ENCODE measurements around the gene CELSR1.
"Not testable (repeated sequence)": the region's sequence is repeated elsewhere in the genome, so short reads cannot be mapped to it uniquely, and the experiment has no call there.

CELSR1 gene

DNA sequence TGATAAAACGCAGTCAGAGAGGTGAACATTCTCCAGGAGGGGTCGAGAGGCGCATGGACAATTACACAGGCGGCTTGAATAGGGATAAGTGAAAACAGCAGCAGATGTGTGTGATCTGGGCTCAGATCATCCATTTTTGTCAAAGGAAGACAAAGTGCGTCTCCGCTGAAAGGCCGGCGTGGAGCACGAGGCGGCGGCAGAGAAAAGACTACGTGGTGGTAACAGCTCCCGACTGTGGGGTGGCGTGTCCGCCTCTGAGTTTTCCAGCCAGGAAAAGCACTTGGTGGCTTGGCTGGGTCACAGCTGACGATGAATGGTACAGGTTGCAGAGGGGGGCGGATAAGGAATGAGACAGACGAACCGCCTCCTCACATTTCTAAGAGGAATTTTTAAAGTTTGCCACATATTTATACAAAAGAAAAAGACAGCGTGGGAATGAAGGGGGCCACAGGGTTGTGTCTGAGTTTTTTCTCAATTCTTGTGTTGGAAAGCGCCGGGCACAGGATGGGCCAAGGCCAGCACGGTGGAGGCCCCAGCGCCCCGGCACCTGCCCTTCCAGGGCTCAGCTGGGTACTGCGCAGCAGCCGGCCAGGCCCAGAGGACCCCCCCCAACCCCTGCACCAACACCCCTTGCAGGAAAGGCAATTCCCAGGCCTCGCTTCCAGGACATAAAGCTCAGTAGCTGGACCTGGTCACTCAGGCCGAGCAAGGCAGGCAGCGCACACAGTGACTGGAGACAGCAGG is 121.5 kb downstream of the CELSR1 start:
- no peak for DNase-seq

- DNase-seq: no peak
These were observed 122.7 kb downstream of the CELSR1 start for GRCh38 chr22:46414704-46415103.

- no peak for DNase-seq
These were observed 123.6 kb downstream of the CELSR1 start for GRCh38 chr22:46413725-46414379.

- DNase-seq: no peak
These were observed 126.1 kb downstream of the CELSR1 start for GRCh38 chr22:46411347-46411746.

DNA sequence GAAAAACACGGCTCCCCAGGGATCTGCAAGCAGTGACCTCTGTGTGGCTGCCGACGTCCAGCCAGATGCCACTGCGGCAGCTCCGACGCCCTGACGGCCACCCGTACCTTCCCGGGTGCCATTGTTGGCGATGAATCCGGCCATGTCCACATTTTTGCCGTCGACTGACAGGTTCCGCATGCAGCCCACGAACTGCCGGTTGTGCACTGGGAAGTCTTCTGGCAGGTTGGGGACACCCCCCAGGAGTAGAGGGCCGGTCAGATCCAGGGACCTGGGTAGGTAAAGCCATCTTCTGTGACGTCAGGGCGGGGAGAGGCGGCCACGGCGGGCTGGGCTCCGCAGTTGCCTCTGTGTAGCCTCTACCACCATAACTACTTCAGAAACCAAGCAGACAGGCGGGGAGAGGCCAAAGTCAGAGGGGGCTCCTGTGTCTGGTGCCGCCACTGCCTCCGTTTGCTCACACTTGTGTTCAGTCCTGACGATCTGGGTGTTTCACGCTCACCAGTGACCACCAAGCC is 127.1 kb downstream of the CELSR1 start:
- DNase-seq: no peak

DNA sequence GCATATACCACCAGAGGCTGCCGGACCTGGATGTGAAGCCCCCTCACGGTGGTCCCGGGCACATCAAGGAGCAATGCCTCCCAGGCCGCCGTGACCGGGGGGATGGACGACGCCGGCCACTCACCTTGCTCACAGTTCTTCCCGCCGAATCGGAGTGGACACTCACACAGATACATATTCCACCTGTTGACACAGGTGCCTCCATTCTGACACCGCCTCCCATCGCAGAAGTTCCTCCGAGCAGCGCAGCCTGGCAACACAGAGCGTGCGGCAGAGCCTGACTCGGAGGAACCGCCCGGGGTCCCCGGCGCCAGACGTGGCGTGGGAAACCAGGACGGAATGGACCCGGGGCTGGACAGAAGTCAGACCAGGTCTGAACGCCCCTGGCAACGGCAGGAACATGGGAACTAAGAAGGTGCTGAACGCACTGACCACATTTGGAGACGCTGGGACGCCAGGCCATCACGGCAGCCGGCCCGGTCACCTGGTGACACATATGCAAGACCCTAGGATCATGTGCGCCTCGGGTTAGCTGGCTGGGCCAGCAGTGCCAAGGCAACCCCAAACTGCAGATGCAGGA is 127.7 kb downstream of the CELSR1 start:
- DNase-seq: no peak

DNA sequence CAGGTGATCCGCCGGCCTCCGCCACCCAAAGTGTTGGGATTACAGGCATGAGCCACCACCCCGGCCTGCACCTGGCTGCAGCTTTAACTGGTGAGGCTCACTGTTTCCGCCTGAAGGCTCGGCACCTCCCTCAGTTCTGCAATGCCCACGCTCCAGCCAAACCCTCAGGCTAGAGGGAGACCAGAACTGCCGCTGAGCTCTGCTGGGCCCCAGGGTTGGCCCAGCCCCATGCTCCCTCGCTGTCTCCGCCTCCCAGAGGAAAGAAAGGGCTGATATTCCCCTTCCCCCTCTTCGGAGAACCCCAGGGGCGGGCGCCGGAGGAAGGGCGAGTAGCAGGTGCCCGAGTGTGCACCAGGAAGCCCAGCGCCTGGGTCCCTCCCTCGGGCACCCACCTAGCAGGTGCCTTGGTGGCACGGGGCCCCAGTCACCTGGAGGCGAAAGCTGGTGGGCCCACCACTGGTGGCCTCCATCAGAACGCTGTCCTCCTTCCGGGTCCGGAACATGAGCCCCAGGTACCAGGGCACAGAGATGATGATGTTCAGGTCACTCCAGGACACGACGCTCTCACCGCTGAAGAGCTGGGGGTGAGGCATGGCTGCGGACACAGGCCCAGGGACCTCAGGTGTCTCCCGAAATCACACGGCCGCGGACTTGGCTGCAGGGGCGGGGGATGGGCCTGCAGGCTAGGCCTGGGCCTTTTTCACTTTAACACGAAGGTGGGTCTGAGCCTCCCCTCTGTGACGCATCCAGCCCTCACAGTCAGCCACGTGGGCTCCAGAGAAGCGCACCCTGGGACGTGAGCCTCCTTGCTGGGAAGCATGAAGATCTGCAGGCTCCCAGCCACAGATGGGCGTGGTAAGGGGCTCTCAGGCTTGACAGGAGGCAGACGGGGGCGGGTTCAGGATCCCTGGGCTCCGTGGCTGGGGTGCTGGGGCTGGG is 128.6 kb downstream of the CELSR1 start:
- no peak for DNase-seq

GRCh38 chr22:46407748-46408147 is 129.7 kb downstream of the CELSR1 start:
- no peak for DNase-seq

DNA sequence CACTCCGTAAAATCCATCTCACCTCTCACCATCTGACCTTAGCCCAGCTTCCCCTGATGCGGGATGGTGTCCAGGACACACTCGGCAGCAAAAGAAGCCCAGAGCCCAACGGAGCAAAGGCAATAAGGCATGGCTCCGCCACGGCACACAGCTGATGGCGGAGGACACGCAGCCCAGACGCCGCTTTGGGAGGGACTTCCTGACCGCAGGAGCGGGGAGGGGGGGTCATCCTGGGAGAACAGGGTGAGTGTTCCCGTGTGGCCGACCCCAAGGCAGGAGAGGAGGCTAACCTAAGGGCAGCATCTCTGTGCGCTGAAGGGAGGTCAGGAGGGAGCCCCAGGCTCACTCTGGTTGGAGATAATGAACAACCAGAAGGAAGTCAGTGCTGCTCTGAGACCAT is 130.6 kb downstream of the CELSR1 start:
- DNase-seq: no peak

GRCh38 chr22:46406349-46406748 is 131.1 kb downstream of the CELSR1 start:
- no peak for DNase-seq

DNA sequence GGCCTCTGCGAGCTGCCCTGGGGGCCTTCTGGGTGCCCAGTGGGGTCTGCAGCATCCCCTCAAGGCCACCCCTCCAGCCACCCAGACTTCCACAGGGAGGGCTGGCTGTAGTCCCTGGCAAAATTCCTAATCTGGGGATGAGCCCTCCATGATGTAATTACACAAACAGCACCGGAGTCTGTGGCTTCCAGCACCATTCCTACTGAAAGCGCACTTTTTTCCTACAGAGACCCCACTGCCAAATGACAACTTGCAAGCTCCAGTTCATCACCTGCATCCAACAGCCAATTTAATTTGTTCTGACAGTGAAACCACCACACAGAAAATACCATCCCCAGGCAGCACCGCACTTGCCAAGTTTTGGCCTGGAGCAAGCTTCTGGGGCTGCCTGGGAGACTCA is 131.5 kb downstream of the CELSR1 start:
- no peak for DNase-seq

DNA sequence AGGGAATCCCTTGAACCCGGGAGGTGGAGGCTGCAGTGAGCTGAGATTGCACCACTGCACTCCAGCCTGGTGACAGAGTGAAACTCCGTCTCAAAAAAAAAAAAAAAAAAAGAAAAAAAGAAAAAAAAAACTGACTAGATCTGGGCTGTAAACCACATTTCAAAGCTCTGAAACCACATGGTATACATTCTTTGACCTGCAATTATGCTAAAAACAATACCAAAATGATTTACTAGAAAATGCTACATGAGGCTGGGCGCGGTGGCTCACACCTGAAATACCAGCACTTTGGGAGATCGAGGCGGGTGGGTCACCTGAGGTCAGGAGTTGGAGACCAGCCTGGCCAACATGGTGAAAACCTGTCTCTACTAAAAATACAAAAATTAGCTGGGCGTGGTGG is 133.5 kb downstream of the CELSR1 start:
- DNase-seq: not testable (repeated sequence)

DNA sequence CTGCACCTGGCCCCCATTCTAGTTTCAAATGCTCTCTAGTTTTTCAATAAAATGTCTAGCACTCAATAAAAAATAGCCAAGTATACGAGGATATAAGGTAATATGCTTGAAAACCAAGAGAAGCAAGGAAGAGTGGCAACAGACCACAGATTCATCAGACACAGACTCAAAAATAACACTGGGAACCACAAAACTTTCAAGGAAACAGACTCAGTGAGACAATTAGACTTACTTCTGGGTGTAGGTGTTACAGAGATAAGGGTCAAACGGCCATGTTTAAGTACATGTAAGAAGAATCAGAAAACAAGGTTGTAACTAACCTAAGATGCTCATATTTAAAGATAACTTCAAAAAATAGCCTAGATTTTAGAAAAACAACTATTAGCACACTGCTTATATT is 134.9 kb downstream of the CELSR1 start:
- no peak for DNase-seq

DNA sequence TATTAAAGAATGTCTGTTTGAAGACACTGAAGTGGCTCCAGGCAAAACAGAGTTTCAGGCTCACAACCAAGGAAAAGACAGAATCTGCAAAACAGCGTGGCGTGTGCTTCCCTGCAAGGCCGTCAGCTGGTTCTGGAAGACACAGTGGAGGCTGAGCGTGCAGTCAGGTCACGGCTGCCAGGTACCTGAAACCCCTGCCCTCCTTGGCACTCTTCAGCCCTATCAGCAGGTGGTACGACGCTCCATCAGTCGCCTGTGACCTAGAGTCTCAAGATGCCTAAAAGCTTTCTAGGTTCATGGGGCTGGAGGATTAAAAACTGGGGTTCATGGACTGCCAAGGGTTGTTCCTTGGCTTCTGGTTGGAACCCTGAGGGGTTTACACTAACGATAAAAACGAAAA is 136.1 kb downstream of the CELSR1 start:
- DNase-seq: no peak

DNA sequence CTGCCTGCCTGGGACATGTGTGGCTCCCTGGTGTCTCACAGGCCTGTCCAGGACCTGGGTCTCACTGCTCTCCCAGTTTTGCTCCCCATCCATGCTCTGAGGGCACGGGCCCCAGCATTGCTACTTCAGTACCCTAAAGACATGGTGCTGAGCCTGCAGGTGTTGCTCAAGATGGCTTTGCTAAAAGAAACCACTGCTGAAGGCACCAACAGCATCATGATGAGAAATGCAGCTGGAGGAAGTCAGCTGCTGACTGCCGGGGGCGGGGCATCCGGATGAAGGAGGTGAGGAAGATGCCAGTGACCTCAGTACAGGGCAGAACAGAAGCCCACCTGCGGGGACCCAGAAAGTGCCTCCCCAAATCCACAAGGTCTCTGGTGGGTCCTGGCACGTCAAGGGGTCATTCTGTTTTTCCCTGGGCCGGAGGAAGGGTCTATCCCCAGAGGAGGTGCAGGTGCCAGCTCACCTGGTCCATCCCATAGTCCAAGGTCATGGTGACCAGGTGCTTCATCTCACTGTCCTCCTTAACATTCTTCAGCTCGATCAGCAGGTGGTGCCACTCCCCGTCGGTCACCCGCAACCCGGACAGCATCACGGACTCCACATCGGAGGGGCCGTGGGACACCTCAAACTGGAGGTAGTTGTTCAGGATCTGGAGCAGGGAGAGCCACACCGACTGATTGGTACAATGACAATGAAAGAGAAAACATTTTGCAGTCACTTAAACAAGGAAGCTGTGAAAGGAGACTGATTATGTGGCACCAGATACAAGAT is 138.0 kb downstream of the CELSR1 start:
- no peak for DNase-seq

DNA sequence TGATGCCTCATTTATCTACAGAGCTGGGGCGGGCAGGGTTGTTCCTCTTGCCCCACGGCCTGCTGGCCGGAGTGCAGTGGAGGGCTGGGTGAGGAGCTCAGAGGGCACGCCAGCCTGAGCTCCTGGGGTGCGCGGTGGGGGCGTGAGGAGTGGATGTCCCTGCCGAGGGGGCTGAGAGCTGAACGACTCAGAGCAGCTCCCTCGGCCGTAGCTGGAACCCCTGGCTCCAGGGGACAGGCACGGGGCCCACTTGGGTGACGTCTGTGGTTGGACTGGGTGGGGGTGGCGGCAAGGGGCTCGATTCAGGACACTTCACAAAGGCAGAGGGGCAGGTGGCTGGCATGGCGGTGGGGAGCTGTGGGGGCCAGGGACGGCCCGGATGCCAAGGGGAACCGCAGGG is 139.5 kb downstream of the CELSR1 start:
- no peak for DNase-seq

- no peak for DNase-seq
These were observed 139.9 kb downstream of the CELSR1 start for GRCh38 chr22:46397514-46397913.

GRCh38 chr22:46397049-46397448 is 140.4 kb downstream of the CELSR1 start:
- DNase-seq: not testable (repeated sequence)

- DNase-seq: no peak
These were observed 142.3 kb downstream of the CELSR1 start for GRCh38 chr22:46395145-46395544.

DNA sequence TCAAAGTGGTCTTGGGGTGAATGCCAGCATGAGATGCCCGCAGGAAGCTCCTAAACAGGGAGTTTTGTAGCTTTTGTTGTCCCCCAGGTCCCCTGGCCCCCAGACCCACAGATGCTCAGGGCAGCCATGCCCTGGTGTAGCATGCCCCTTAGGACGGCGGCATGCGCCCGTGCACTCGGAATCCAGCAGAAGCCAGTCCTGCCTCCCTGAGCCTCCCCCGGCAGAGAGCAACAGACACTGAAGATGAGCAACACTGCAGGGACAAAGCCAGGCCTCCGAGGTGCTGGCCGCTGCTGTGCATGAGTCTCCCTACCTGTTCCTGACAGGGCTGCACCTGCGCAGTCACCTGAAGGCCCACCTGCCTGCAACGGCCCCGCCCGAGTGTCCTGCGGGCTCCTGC is 142.8 kb downstream of the CELSR1 start:
- DNase-seq: no peak

DNA sequence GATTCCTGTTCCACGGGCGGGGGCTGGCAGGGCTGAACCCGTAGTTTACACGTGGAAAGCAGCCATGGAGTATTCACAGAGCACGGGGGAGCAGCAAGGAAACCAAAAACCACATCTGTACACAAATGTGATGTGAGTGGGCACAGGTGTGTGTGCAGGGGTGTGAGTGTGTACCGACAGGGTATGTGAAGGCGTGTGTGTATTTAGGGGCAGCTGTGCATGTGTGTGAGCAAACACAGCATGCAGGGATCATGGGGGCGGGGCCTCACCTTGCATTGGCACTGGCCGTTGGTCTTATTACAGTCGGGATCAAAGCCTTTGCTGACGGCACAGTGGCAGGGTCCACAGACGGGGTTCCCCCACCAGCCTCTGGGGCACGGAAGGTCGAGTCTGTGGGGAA is 143.5 kb downstream of the CELSR1 start:
- no peak for DNase-seq

GRCh38 chr22:46392137-46392844 is 145.1 kb downstream of the CELSR1 start:
- no peak for DNase-seq
